ENCODE results near the gene SPATA12. TPM values are rescaled to one million over a fixed set of nuclear protein-coding genes. Genes with fewer than 3 reads are reported as not detected.

SPATA12 gene
- total and polyA plus RNA-seq, 2 donors (not counting 3 experiments of a cell fraction or from before 2014, with no cell fraction given): 0.18 TPM; not detected in 1

GRCh38 chr3:57059411-57059810 lies 1.1 kb upstream of the SPATA12 start:
- FAIRE-seq: no peak
- Histone ChIP-seq H4K20me1 (replicated peaks; ENCODE audit: control insufficient read depth, extremely low read depth, insufficient read depth, low read length) (no peaks in the 10 kb centered on the region), H3K4me3 (replicated peaks in 1 of 3; ENCODE audit: insufficient read depth in 1 of 3, low read depth in 1 of 3, low read length in 3 of 3) (no peak overlapping the region), H3K27ac (ENCODE audit: insufficient read depth, low read depth, low read length) (no peak overlapping the region), H3K27me3 (ENCODE audit: control insufficient read depth in 2 of 2, insufficient read depth in 2 of 2, low read length in 2 of 2) (no peaks in the 10 kb centered on the region), H3K9me1 (replicated peaks; ENCODE audit: control insufficient read depth, extremely low read depth, insufficient read depth, low read length) (no peaks in the 10 kb centered on the region), H3K9ac (replicated peaks; ENCODE audit: extremely low read depth, insufficient read depth, low read length) (no peak overlapping the region), H3K9me3 (replicated peaks; ENCODE audit: control insufficient read depth, insufficient read depth, low read length) (no peaks in the 10 kb centered on the region), H3K4me1 (ENCODE audit: control insufficient read depth, extremely low read depth, insufficient read depth, low read length) (peaks cover 23% of the 10 kb centered on the region), H2AFZ (ENCODE audit: low read depth, low read length) (no peak overlapping the region), H3K79me2 (ENCODE audit: control insufficient read depth, insufficient read depth, low read length) (no peaks in the 10 kb centered on the region), H3K4me2 (ENCODE audit: insufficient read depth, low read length) (no peak overlapping the region), H3K36me3 (ENCODE audit: control insufficient read depth in 2 of 2, extremely low read depth in 1 of 2, insufficient read depth in 2 of 2, low read length in 2 of 2) (no peaks in the 10 kb centered on the region)
- TF ChIP-seq EZH2 (IDR thresholded peaks at IDR 0.05; ENCODE audit: borderline replicate concordance, low read depth, low read length, severe bottlenecking) (no peak), GATA2 (IDR thresholded peaks at IDR 0.05; ENCODE audit: insufficient read depth, insufficient read length, low read depth, low read length) (no peak), POLR2A (IDR thresholded peaks at IDR 0.05; ENCODE audit: low read depth, low read length) (no peak), JUN (IDR thresholded peaks at IDR 0.05; ENCODE audit: borderline replicate concordance, insufficient read depth, insufficient read length, low read depth) (no peak), POLR2AphosphoS5 (IDR thresholded peaks at IDR 0.05; ENCODE audit: insufficient read depth, low read depth, low read length) (no peak), FOS (IDR thresholded peaks at IDR 0.05; ENCODE audit: borderline replicate concordance, insufficient read depth, low read length) (no peak), CTCF (IDR thresholded peaks at IDR 0.05; ENCODE audit: extremely low read depth in 1 of 2, insufficient read depth in 1 of 2, low read depth in 1 of 2, low read length in 2 of 2) (no peak), MYC (IDR thresholded peaks at IDR 0.05; ENCODE audit: low read depth, low read length) (no peak)
- TF ChIP-seq, protein P1, sequence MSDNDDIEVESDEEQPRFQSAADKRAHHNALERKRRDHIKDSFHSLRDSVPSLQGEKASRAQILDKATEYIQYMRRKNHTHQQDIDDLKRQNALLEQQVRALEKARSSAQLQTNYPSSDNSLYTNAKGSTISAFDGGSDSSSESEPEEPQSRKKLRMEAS (IDR thresholded peaks at IDR 0.05; ENCODE audit: insufficient read depth, insufficient read length): no peak
- ChIA-PET CTCF (interaction anchor here (1.1 to 1.5 kb wide), 2 partner anchors 35 to 260 kb away, joined by 4 to 8 read pairs; no protein-coding TSS in a partner anchor), POLR2A (no interaction called here)
- dilution Hi-C loops (cut with MboI; ENCODE audit: extremely low pct_ligation_motif_present, low sequenced_read_pairs): no loop called here
- no TSS peak for BruUV-seq (replicated peaks)
- intact Hi-C loops (cut with micrococcal nuclease): no loop called here
- no peak for DNase-seq (ENCODE audit: low read depth, low spot score)

Measured in endothelial cell of umbilical vein (primary cell).